Neural progenitor cell (in vitro differentiated cells): ENCODE results near the gene MYOZ3.

Experiments
- EZH2phosphoT487 ChIP-seq: fragments of 200-600 bp; sonication (generic); IDR thresholded peaks from 2 replicates; pipeline ENCODE4 v1.6.1; 2017; ENCODE audit warnings: antibody characterized with exemption
- TF ChIP-seq, protein P1 (sequence below): fragments of 200-600 bp; sonication (generic); IDR thresholded peaks from 2 replicates; pipeline ENCODE4 v1.5.1; 2017; ENCODE audit warnings: antibody characterized with exemption, mild to moderate bottlenecking

DNA sequence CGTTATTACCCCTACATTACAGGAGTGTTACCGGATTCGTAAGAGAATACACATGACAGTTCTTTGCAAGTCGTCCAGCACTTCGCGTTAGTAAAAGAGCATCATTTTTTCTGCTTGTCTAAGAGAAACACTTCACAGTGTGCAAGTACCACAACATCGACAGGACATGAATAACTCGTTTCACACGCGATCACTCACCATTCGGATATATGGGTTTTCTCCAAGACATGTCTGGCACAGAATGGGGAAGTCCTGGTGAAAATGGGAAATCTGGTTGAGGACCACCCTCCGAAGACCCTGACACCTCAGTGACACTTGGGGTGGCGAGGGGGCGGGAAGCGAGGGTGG lies 39.2 kb downstream of the MYOZ3 start:
- TF ChIP-seq, protein P1, sequence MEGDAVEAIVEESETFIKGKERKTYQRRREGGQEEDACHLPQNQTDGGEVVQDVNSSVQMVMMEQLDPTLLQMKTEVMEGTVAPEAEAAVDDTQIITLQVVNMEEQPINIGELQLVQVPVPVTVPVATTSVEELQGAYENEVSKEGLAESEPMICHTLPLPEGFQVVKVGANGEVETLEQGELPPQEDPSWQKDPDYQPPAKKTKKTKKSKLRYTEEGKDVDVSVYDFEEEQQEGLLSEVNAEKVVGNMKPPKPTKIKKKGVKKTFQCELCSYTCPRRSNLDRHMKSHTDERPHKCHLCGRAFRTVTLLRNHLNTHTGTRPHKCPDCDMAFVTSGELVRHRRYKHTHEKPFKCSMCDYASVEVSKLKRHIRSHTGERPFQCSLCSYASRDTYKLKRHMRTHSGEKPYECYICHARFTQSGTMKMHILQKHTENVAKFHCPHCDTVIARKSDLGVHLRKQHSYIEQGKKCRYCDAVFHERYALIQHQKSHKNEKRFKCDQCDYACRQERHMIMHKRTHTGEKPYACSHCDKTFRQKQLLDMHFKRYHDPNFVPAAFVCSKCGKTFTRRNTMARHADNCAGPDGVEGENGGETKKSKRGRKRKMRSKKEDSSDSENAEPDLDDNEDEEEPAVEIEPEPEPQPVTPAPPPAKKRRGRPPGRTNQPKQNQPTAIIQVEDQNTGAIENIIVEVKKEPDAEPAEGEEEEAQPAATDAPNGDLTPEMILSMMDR, result no peak
- no peak for TF ChIP-seq EZH2phosphoT487
